WTC11 (cell line): ENCODE results near the gene RABAC1. TPM values are rescaled to one million over a fixed set of nuclear protein-coding genes. Genes with fewer than 3 reads are reported as not detected.

Experiments used
- ATAC-seq: fragments of 200-7000 bp; cut with Tn5 transposase; 2 replicates; pipeline ENCODE4 v1.10.0; 2021; ENCODE audit warnings: mild to moderate bottlenecking, moderate library complexity
- CTCF ChIA-PET: fragments of 300-600 bp; sonication (Branson Sonifier 250); formaldehyde crosslinking; loops from one replicate; lab custom pipeline; 2021; ENCODE audit warnings: antibody characterized with exemption; lab: Charles Lee
- POLR2A ChIA-PET: fragments of 350-600 bp; sonication (Branson Sonifier 250); formaldehyde crosslinking; loops from one replicate; lab custom pipeline; 2021; ENCODE audit warnings: antibody characterized with exemption; lab: Charles Lee
- DNase-seq: peaks from one replicate; pipeline ENCODE4 v3.0.0; 2021; ENCODE audit warnings: low spot score
- H3K27ac Mint-ChIP-seq: 2 replicates; pipeline ENCODE4 v1.8.0; 2021; ENCODE audit warnings: mixed read lengths
- H3K27me3 Mint-ChIP-seq: 2 replicates; pipeline ENCODE4 v1.8.0; 2021; ENCODE audit warnings: low read depth, mild to moderate bottlenecking, moderate library complexity, mixed read lengths
- H3K36me3 Mint-ChIP-seq: 2 replicates; pipeline ENCODE4 v1.8.0; 2021; ENCODE audit warnings: mixed read lengths
- H3K4me1 Mint-ChIP-seq: 2 replicates; pipeline ENCODE4 v1.8.0; 2022; ENCODE audit warnings: mixed read lengths
- H3K4me3 Mint-ChIP-seq: 2 replicates; pipeline ENCODE4 v1.8.0; 2021; ENCODE audit warnings: mild to moderate bottlenecking, moderate library complexity, mixed read lengths
- H3K9me3 Mint-ChIP-seq: 2 replicates; pipeline ENCODE4 v1.8.0; 2021; ENCODE audit warnings: mixed read lengths
- ETV6 ChIP-seq: sonication (generic); formaldehyde crosslinking; IDR thresholded peaks from 2 replicates; pipeline ENCODE4 v1.8.1; 2022; ENCODE audit warnings: mild to moderate bottlenecking, missing genetic modification reagents
- GTF2I ChIP-seq: fragments of 250-450 bp; sonication (Bioruptor Pico); conservative IDR thresholded peaks from 2 replicates; pipeline ENCODE4 v1.4.0; 2021; ENCODE audit warnings: mild to moderate bottlenecking
- IRF2 ChIP-seq: sonication (generic); formaldehyde crosslinking; IDR thresholded peaks from 2 replicates; pipeline ENCODE4 v1.8.0; 2022; ENCODE audit warnings: low read depth, missing genetic modification reagents, borderline replicate concordance
- JAZF1 ChIP-seq: fragments of 250-450 bp; sonication (Bioruptor Pico); IDR thresholded peaks from 2 replicates; pipeline ENCODE4 v1.9.0; 2021; ENCODE audit warnings: moderate library complexity, mild to moderate bottlenecking, inconsistent platforms
- NFYB ChIP-seq: sonication (generic); formaldehyde crosslinking; conservative IDR thresholded peaks from 2 replicates; pipeline ENCODE4 v1.8.0; 2022; ENCODE audit warnings: low read depth, missing genetic modification reagents
- NR3C1 ChIP-seq: sonication (generic); formaldehyde crosslinking; conservative IDR thresholded peaks from 2 replicates; pipeline ENCODE4 v1.8.1; 2023; ENCODE audit warnings: low read depth, mild to moderate bottlenecking, missing genetic modification reagents
- SMAD3 ChIP-seq: sonication (generic); formaldehyde crosslinking; IDR thresholded peaks from 2 replicates; pipeline ENCODE4 v1.8.0; 2022; ENCODE audit warnings: missing genetic modification reagents, mild to moderate bottlenecking, borderline replicate concordance
- ZNF121 ChIP-seq: sonication (generic); formaldehyde crosslinking; IDR thresholded peaks from 2 replicates; pipeline ENCODE4 v1.8.0; 2023; ENCODE audit warnings: missing genetic modification reagents
- ZNF138 ChIP-seq: sonication (generic); formaldehyde crosslinking; conservative IDR thresholded peaks from 2 replicates; pipeline ENCODE4 v1.8.1; 2022; ENCODE audit warnings: mild to moderate bottlenecking, moderate library complexity, missing genetic modification reagents
- ZNF219 ChIP-seq: sonication (generic); formaldehyde crosslinking; IDR thresholded peaks from 2 replicates; pipeline ENCODE4 v1.8.0; 2023; ENCODE audit warnings: missing genetic modification reagents, mild to moderate bottlenecking, borderline replicate concordance
- ZNF232 ChIP-seq: sonication (generic); formaldehyde crosslinking; IDR thresholded peaks from 2 replicates; pipeline ENCODE4 v1.8.0; 2022; ENCODE audit warnings: mild to moderate bottlenecking, missing genetic modification reagents
- ZNF263 ChIP-seq: sonication (generic); formaldehyde crosslinking; IDR thresholded peaks from 2 replicates; pipeline ENCODE4 v1.8.1; 2022; ENCODE audit warnings: low read depth, mild to moderate bottlenecking, moderate library complexity, missing genetic modification reagents
- total RNA-seq: library from RNA; stranded (reverse); gene quantifications from 3 replicates; pipeline ENCODE4 v1.2.3, GENCODE V29; 2021
- TF ChIP-seq, protein P1 (sequence below): sonication (generic); formaldehyde crosslinking; IDR thresholded peaks from 2 replicates; pipeline ENCODE4 v1.8.0; 2023; ENCODE audit warnings: mild to moderate bottlenecking, missing genetic modification reagents
- TF ChIP-seq, protein P2 (sequence below): sonication (generic); formaldehyde crosslinking; IDR thresholded peaks from 2 replicates; pipeline ENCODE4 v1.8.1; 2023; ENCODE audit warnings: mild to moderate bottlenecking, missing genetic modification reagents
- TF ChIP-seq, protein P3 (sequence below): sonication (generic); formaldehyde crosslinking; IDR thresholded peaks from 2 replicates; pipeline ENCODE4 v1.8.1; 2023; ENCODE audit warnings: mild to moderate bottlenecking, moderate library complexity, missing genetic modification reagents
- TF ChIP-seq, protein P4 (sequence below): sonication (generic); formaldehyde crosslinking; IDR thresholded peaks from 2 replicates; pipeline ENCODE4 v1.8.0; 2023; ENCODE audit warnings: missing genetic modification reagents, mild to moderate bottlenecking, borderline replicate concordance
- TF ChIP-seq, protein P5 (sequence below): sonication (generic); formaldehyde crosslinking; IDR thresholded peaks from 2 replicates; pipeline ENCODE4 v1.8.0; 2022; ENCODE audit warnings: missing genetic modification reagents
- TF ChIP-seq, protein P6 (sequence below): fragments of 250-450 bp; sonication (Bioruptor Pico); IDR thresholded peaks from 2 replicates; pipeline ENCODE4 v1.9.0; 2021; ENCODE audit warnings: moderate library complexity, mild to moderate bottlenecking, inconsistent platforms, borderline replicate concordance

RABAC1 gene
- total RNA-seq, 1 experiment from 2014 or later, result 159 TPM

DNA sequence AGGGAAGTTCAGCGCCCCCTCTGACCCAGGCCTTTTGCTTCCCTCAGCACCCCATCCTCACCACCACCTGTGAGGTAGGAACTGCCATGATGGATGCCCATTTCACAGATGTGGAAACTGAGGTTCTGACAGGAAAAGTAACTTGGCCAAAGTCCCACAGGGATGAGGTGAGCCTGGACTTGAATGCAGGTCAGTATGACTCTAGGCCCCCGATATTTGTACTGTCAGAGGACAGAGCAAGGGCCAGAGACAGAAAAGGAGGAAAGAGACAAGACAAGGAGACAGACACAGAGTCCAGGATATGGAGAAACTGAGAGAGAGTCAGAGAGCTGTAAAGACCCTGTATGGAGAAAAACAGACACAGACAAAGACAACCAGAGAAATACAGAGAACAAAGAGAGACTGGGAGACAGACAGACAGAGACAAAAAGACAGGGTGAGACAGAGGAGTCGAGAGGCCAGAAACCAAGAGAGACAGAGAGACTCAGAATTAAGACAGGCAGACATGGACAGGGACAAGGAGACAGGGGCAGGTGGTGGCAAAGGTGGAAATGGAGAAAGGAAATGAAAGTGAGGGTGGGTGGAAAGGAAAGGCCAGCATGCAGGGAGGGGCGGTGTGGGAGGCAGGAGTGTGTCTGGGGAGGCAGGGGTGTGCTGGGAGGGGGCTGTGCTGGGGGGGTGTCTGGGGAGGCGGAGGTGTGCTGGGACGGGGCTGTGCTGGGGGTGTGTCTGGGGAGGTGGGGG is 35.9 kb downstream of the RABAC1 start:
- POLR2A ChIA-PET, result interaction anchor here (1.0 kb wide), 1 partner anchor 15 kb away, joined by 4 read pairs; no protein-coding TSS in a partner anchor
- Mint-ChIP-seq H3K4me1 (peaks cover 10% of the 10 kb centered on the region), H3K27me3 (no peaks in the 10 kb centered on the region), H3K9me3 (no peaks in the 10 kb centered on the region), H3K36me3 (no peaks in the 10 kb centered on the region), H3K4me3 (no peak overlapping the region), H3K27ac (no peak overlapping the region)
- DNase-seq, result no peak
- CTCF ChIA-PET, result interaction anchor here (1.6 to 2.1 kb wide), 3 partner anchors 8 to 50 kb away, joined by 5 to 14 read pairs (median 6); no protein-coding TSS in a partner anchor
- no peak for TF ChIP-seq ZNF232
- TF ChIP-seq GTF2I, result no peak; the same call in 1 of the 2 replicates
- TF ChIP-seq ZNF121, result no peak
- TF ChIP-seq IRF2 (CRISPR knock-in tag), result no peak
- TF ChIP-seq ZNF263 (CRISPR knock-in tag), result no peak
- TF ChIP-seq, protein P1, sequence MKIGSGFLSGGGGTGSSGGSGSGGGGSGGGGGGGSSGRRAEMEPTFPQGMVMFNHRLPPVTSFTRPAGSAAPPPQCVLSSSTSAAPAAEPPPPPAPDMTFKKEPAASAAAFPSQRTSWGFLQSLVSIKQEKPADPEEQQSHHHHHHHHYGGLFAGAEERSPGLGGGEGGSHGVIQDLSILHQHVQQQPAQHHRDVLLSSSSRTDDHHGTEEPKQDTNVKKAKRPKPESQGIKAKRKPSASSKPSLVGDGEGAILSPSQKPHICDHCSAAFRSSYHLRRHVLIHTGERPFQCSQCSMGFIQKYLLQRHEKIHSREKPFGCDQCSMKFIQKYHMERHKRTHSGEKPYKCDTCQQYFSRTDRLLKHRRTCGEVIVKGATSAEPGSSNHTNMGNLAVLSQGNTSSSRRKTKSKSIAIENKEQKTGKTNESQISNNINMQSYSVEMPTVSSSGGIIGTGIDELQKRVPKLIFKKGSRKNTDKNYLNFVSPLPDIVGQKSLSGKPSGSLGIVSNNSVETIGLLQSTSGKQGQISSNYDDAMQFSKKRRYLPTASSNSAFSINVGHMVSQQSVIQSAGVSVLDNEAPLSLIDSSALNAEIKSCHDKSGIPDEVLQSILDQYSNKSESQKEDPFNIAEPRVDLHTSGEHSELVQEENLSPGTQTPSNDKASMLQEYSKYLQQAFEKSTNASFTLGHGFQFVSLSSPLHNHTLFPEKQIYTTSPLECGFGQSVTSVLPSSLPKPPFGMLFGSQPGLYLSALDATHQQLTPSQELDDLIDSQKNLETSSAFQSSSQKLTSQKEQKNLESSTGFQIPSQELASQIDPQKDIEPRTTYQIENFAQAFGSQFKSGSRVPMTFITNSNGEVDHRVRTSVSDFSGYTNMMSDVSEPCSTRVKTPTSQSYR, result no peak
- TF ChIP-seq NR3C1 (CRISPR knock-in tag), result no peak
- TF ChIP-seq ETV6 (CRISPR knock-in tag), result no peak
- TF ChIP-seq, protein P2, sequence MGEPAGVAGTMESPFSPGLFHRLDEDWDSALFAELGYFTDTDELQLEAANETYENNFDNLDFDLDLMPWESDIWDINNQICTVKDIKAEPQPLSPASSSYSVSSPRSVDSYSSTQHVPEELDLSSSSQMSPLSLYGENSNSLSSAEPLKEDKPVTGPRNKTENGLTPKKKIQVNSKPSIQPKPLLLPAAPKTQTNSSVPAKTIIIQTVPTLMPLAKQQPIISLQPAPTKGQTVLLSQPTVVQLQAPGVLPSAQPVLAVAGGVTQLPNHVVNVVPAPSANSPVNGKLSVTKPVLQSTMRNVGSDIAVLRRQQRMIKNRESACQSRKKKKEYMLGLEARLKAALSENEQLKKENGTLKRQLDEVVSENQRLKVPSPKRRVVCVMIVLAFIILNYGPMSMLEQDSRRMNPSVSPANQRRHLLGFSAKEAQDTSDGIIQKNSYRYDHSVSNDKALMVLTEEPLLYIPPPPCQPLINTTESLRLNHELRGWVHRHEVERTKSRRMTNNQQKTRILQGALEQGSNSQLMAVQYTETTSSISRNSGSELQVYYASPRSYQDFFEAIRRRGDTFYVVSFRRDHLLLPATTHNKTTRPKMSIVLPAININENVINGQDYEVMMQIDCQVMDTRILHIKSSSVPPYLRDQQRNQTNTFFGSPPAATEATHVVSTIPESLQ (CRISPR knock-in tag), result no peak
- TF ChIP-seq, protein P3, sequence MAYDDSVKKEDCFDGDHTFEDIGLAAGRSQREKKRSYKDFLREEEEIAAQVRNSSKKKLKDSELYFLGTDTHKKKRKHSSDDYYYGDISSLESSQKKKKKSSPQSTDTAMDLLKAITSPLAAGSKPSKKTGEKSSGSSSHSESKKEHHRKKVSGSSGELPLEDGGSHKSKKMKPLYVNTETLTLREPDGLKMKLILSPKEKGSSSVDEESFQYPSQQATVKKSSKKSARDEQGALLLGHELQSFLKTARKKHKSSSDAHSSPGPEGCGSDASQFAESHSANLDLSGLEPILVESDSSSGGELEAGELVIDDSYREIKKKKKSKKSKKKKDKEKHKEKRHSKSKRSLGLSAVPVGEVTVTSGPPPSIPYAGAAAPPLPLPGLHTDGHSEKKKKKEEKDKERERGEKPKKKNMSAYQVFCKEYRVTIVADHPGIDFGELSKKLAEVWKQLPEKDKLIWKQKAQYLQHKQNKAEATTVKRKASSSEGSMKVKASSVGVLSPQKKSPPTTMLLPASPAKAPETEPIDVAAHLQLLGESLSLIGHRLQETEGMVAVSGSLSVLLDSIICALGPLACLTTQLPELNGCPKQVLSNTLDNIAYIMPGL (CRISPR knock-in tag), result no peak
- no peak for TF ChIP-seq SMAD3
- TF ChIP-seq JAZF1 (CRISPR knock-in tag), result no peak
- no peak for TF ChIP-seq NFYB (CRISPR knock-in tag)
- TF ChIP-seq ZNF138 (CRISPR knock-in tag), result no peak
- no peak for TF ChIP-seq ZNF219 (CRISPR knock-in tag)
- TF ChIP-seq, protein P4, sequence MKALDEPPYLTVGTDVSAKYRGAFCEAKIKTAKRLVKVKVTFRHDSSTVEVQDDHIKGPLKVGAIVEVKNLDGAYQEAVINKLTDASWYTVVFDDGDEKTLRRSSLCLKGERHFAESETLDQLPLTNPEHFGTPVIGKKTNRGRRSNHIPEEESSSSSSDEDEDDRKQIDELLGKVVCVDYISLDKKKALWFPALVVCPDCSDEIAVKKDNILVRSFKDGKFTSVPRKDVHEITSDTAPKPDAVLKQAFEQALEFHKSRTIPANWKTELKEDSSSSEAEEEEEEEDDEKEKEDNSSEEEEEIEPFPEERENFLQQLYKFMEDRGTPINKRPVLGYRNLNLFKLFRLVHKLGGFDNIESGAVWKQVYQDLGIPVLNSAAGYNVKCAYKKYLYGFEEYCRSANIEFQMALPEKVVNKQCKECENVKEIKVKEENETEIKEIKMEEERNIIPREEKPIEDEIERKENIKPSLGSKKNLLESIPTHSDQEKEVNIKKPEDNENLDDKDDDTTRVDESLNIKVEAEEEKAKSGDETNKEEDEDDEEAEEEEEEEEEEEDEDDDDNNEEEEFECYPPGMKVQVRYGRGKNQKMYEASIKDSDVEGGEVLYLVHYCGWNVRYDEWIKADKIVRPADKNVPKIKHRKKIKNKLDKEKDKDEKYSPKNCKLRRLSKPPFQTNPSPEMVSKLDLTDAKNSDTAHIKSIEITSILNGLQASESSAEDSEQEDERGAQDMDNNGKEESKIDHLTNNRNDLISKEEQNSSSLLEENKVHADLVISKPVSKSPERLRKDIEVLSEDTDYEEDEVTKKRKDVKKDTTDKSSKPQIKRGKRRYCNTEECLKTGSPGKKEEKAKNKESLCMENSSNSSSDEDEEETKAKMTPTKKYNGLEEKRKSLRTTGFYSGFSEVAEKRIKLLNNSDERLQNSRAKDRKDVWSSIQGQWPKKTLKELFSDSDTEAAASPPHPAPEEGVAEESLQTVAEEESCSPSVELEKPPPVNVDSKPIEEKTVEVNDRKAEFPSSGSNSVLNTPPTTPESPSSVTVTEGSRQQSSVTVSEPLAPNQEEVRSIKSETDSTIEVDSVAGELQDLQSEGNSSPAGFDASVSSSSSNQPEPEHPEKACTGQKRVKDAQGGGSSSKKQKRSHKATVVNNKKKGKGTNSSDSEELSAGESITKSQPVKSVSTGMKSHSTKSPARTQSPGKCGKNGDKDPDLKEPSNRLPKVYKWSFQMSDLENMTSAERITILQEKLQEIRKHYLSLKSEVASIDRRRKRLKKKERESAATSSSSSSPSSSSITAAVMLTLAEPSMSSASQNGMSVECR (CRISPR knock-in tag), result no peak
- TF ChIP-seq, protein P5, sequence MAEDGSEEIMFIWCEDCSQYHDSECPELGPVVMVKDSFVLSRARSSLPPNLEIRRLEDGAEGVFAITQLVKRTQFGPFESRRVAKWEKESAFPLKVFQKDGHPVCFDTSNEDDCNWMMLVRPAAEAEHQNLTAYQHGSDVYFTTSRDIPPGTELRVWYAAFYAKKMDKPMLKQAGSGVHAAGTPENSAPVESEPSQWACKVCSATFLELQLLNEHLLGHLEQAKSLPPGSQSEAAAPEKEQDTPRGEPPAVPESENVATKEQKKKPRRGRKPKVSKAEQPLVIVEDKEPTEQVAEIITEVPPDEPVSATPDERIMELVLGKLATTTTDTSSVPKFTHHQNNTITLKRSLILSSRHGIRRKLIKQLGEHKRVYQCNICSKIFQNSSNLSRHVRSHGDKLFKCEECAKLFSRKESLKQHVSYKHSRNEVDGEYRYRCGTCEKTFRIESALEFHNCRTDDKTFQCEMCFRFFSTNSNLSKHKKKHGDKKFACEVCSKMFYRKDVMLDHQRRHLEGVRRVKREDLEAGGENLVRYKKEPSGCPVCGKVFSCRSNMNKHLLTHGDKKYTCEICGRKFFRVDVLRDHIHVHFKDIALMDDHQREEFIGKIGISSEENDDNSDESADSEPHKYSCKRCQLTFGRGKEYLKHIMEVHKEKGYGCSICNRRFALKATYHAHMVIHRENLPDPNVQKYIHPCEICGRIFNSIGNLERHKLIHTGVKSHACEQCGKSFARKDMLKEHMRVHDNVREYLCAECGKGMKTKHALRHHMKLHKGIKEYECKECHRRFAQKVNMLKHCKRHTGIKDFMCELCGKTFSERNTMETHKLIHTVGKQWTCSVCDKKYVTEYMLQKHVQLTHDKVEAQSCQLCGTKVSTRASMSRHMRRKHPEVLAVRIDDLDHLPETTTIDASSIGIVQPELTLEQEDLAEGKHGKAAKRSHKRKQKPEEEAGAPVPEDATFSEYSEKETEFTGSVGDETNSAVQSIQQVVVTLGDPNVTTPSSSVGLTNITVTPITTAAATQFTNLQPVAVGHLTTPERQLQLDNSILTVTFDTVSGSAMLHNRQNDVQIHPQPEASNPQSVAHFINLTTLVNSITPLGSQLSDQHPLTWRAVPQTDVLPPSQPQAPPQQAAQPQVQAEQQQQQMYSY, result no peak
- TF ChIP-seq, protein P6, sequence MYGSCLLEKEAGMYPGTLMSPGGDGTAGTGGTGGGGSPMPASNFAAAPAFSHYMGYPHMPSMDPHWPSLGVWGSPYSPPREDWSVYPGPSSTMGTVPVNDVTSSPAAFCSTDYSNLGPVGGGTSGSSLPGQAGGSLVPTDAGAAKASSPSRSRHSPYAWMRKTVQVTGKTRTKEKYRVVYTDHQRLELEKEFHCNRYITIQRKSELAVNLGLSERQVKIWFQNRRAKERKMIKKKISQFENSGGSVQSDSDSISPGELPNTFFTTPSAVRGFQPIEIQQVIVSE (CRISPR knock-in tag), result no peak
- ATAC-seq, result no peak
